Breast epithelium (tissue), 4 donors: ENCODE measurements around the gene CETP. TPM values are rescaled to one million over a fixed set of nuclear protein-coding genes. Genes with fewer than 3 reads are reported as not detected.

ENCODE experiments used
- DNase-seq, 2 donors: peaks; one replicate each; pipeline ENCODE4 v3.0.0-alpha.2; 2019; ENCODE audit warnings: low spot score in 2 of 2
- H3K27ac ChIP-seq, 2 donors: fragments of 200-600 bp; sonication (generic) in 1 of 2; one replicate each; pipeline ENCODE4 v1.5.1; 2016 to 2019; ENCODE audit warnings: mild to moderate bottlenecking in 1 of 2
- H3K27me3 ChIP-seq, 2 donors: fragments of 200-600 bp; sonication (generic) in 1 of 2; one replicate each; pipeline versions ENCODE4 v1.5.1 to v1.6.0; 2017 to 2019; ENCODE audit warnings: control low read depth in 1 of 2, mild to moderate bottlenecking in 1 of 2
- H3K36me3 ChIP-seq: fragments of 200-600 bp; one replicate; pipeline ENCODE4 v1.5.1; 2019
- H3K4me1 ChIP-seq, 2 donors: fragments of 200-600 bp; sonication (generic); one replicate each; pipeline ENCODE4 v1.5.1; 2016 to 2019; ENCODE audit warnings: control low read depth in 1 of 2
- H3K4me3 ChIP-seq, 3 donors: fragments of 200-600 bp; sonication (generic); 1 replicate in 2 of 3; 2 replicates in 1 of 3; pipeline ENCODE4 v1.5.1; 2016 to 2019; ENCODE audit warnings: mild to moderate bottlenecking in 3 of 3, moderate library complexity in 2 of 3
- H3K9me3 ChIP-seq, 2 donors: fragments of 200-600 bp; sonication (generic) in 1 of 2; one replicate each; pipeline ENCODE4 v1.5.1; 2016 to 2019; ENCODE audit warnings: control low read depth in 1 of 2
- CTCF ChIP-seq, 3 donors: fragments of 450-650 bp; IDR thresholded peaks; one replicate each; pipeline ENCODE4 v1.5.1; 2016 to 2017; ENCODE audit warnings: antibody characterized with exemption in 3 of 3, mild to moderate bottlenecking in 3 of 3, moderate library complexity in 3 of 3
- POLR2A ChIP-seq: fragments of 450-650 bp; IDR thresholded peaks from one replicate; pipeline ENCODE4 v1.6.1; 2016; ENCODE audit warnings: antibody characterized with exemption, mild to moderate bottlenecking, moderate library complexity
- POLR2AphosphoS5 ChIP-seq, 3 donors: sonication (generic); formaldehyde crosslinking; IDR thresholded peaks; one replicate each; pipeline ENCODE4 v1.6.1; 2017; ENCODE audit warnings: antibody characterized with exemption in 3 of 3
- intact Hi-C: fragments of 100-400 bp; cut with DNase I; formaldehyde crosslinking; loops from one replicate; pipeline ENCODE4 v1.15.1; 2023; ENCODE audit warnings: low total_unique reads
- total RNA-seq, 3 donors: library from RNA; depleted of rRNA; stranded (reverse); fragments of >200 nt; gene quantifications; one replicate each; pipeline ENCODE4 v1.1.0, GENCODE V29; 2016

CETP gene
- total RNA-seq, 3 donors from 2014 or later: 0.44 to 0.80 (median 0.66) TPM

- no peak for DNase-seq
- TF ChIP-seq POLR2AphosphoS5 (IDR thresholded peaks at IDR 0.05) (no peak), POLR2A (no peak), CTCF (IDR thresholded peaks at IDR 0.05) (no peak)
- Histone ChIP-seq H3K36me3 (no peaks in the 10 kb centered on the region), H3K27me3 (no peaks in the 10 kb centered on the region), H3K4me1 (no peaks in the 10 kb centered on the region), H3K27ac (no peak overlapping the region), H3K9me3 (no peaks in the 10 kb centered on the region), H3K4me3 (no peak overlapping the region)
- intact Hi-C loops: no loop called here
Measured at GRCh38 chr16:57009643-57010170, 48.0 kb downstream of the CETP start.

GRCh38 chr16:57012353-57012752, 50.6 kb downstream of the CETP start:
- Histone ChIP-seq H3K4me3 (no peak overlapping the region), H3K9me3 (no peaks in the 10 kb centered on the region), H3K27ac (peak overlapping the region in 1 of 2 donors; percentile 48), H3K36me3 (no peaks in the 10 kb centered on the region), H3K27me3 (no peaks in the 10 kb centered on the region), H3K4me1 (no peaks in the 10 kb centered on the region)
- TF ChIP-seq POLR2A (no peak), POLR2AphosphoS5 (IDR thresholded peaks at IDR 0.05) (no peak)
- no peak for DNase-seq
- intact Hi-C loops: no loop called here

GRCh38 chr16:57013229-57013628, 51.5 kb downstream of the CETP start:
- TF ChIP-seq POLR2AphosphoS5 (IDR thresholded peaks at IDR 0.05) (no peak), CTCF (IDR thresholded peaks at IDR 0.05) (no peak), POLR2A (no peak)
- Histone ChIP-seq H3K27me3 (no peaks in the 10 kb centered on the region), H3K9me3 (no peaks in the 10 kb centered on the region), H3K4me3 (no peak overlapping the region), H3K27ac (peak overlapping the region in 1 of 2 donors; percentile 62), H3K36me3 (no peaks in the 10 kb centered on the region), H3K4me1 (no peaks in the 10 kb centered on the region)
- intact Hi-C loops: no loop called here
- DNase-seq: no peak

GRCh38 chr16:57013902-57014301, 52.2 kb downstream of the CETP start:
- H3K9me3 ChIP-seq: no peaks in the 10 kb centered on the region
- no peak overlapping the region for H3K4me3 ChIP-seq
- TF ChIP-seq CTCF (IDR thresholded peaks at IDR 0.05): no peak
- TF ChIP-seq POLR2A: no peak
- no peak for TF ChIP-seq POLR2AphosphoS5 (IDR thresholded peaks at IDR 0.05)
- peak overlapping the region; percentile 46 to 62 for H3K27ac ChIP-seq
- DNase-seq: no peak
- no peaks in the 10 kb centered on the region for H3K4me1 ChIP-seq
- no peaks in the 10 kb centered on the region for H3K27me3 ChIP-seq
- intact Hi-C loops: no loop called here
- no peaks in the 10 kb centered on the region for H3K36me3 ChIP-seq

GRCh38 chr16:57016301-57016700, 54.6 kb downstream of the CETP start:
- intact Hi-C loops: no loop called here
- TF ChIP-seq POLR2A (no peak), CTCF (IDR thresholded peaks at IDR 0.05) (no peak), POLR2AphosphoS5 (IDR thresholded peaks at IDR 0.05) (no peak)
- H3K9me3 ChIP-seq: no peaks in the 10 kb centered on the region
- no peak overlapping the region for H3K4me3 ChIP-seq
- no peak overlapping the region for H3K27ac ChIP-seq
- H3K36me3 ChIP-seq: no peaks in the 10 kb centered on the region
- no peaks in the 10 kb centered on the region for H3K4me1 ChIP-seq
- DNase-seq: no peak
- H3K27me3 ChIP-seq: no peaks in the 10 kb centered on the region

GRCh38 chr16:57016831-57017230, 55.1 kb downstream of the CETP start:
- DNase-seq: no peak
- Histone ChIP-seq H3K27ac (no peak overlapping the region), H3K36me3 (no peaks in the 10 kb centered on the region), H3K4me1 (no peaks in the 10 kb centered on the region), H3K9me3 (no peaks in the 10 kb centered on the region), H3K27me3 (no peaks in the 10 kb centered on the region), H3K4me3 (no peak overlapping the region)
- intact Hi-C loops: no loop called here
- TF ChIP-seq POLR2AphosphoS5 (IDR thresholded peaks at IDR 0.05) (no peak), POLR2A (no peak)
